ENCODE measurements around the gene MYH7. TPM values are rescaled to one million over a fixed set of nuclear protein-coding genes. Genes with fewer than 3 reads are reported as not detected.

The MYH7 gene
- polyA plus RNA-seq, 1 of the 3 experiments (the other 2 are of a cell fraction), result not detected

DNA sequence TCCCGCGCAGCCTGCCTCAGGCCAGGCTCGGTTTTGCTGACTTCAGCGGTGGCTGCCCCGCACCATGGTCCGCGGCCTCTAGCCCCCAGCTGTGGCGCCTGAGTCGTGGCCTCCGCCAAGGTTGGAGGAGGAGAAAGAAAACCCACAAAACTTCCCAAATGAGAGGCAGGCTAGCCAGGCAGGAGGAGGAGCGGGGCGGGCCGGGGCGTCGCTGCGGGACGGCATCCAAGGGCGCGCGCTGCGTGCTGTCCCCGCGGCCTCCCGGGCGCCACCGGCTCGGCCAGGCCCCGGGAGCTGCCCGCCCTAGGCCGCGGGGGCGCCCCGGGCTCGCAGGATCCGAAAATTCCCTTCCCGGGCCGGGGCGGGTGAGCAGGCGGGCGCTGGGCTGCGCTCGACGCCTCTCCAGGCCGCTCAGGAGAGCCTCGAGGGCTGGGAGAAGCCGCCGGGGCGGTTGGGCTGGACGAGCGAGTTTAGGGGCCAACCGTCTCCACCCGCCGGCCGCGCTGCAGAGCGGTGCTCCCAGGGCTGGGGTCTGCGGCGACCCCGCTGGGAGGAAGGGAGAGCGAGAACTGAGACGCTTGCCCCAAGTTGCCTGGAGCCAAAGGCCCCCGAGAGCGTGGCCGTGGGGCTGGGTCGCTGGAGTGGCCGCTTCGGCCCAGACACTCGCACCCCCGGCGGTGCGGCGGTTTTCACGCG lies 70.3 kb downstream of the MYH7 start, which contains the start of gene EFS:
Gene EFS, minus strand, starts transcription at position 137 of the 696 bp plus-strand sequence. CDS start 147 bp downstream, outside the sequence.
- Histone ChIP-seq H3K27me3 (ENCODE audit: insufficient read depth) (no peaks in the 10 kb centered on the region), H3K36me3 (replicated peaks in 1 of 2; ENCODE audit: control insufficient read depth in 1 of 2, insufficient read depth in 2 of 2, low read length in 1 of 2) (no peaks in the 10 kb centered on the region), H3K9me3 (no peaks in the 10 kb centered on the region), H3K4me2 (peak within 1 kb of the TSS; percentile 79), H3K4me3 (ENCODE audit: low read depth in 2 of 2, low read length in 1 of 2) (peak within 1 kb of the TSS; percentile 43 to 57), H3K9ac (peak within 1 kb of the TSS; percentile 66), H3K27ac (ENCODE audit: low read depth in 2 of 2, low read length in 1 of 2) (peak within 1 kb of the TSS in 1 of 2 experiments; percentile 92; a peak in 2 of 4 replicates), H3K4me1 (ENCODE audit: control insufficient read depth in 1 of 2, insufficient read depth in 2 of 2, low read depth in 1 of 2, low read length in 1 of 2) (peaks cover 0 to 16% of the 10 kb centered on the region in 2 experiments; a peak in 2 of 4 replicates), H2AFZ (ENCODE audit: low read depth) (peak within 1 kb of the TSS; percentile 78; the same call in 1 of the 2 replicates), H3K79me2 (ENCODE audit: insufficient read depth) (peaks cover 6% of the 10 kb centered on the region; the same call in 1 of the 2 replicates), H3F3A (replicated peaks; ENCODE audit: insufficient read depth) (no peaks in the 10 kb centered on the region), H4K20me1 (ENCODE audit: insufficient read depth) (no peaks in the 10 kb centered on the region), H3K9me2 (no peaks in the 10 kb centered on the region)
- TF ChIP-seq, protein P1, sequence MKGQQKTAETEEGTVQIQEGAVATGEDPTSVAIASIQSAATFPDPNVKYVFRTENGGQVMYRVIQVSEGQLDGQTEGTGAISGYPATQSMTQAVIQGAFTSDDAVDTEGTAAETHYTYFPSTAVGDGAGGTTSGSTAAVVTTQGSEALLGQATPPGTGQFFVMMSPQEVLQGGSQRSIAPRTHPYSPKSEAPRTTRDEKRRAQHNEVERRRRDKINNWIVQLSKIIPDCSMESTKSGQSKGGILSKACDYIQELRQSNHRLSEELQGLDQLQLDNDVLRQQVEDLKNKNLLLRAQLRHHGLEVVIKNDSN (IDR thresholded peaks at IDR 0.05; ENCODE audit: borderline replicate concordance, low read depth), result no peak
- TF ChIP-seq, protein P2, sequence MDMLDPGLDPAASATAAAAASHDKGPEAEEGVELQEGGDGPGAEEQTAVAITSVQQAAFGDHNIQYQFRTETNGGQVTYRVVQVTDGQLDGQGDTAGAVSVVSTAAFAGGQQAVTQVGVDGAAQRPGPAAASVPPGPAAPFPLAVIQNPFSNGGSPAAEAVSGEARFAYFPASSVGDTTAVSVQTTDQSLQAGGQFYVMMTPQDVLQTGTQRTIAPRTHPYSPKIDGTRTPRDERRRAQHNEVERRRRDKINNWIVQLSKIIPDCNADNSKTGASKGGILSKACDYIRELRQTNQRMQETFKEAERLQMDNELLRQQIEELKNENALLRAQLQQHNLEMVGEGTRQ (IDR thresholded peaks at IDR 0.05; ENCODE audit: borderline replicate concordance, low read depth, low read length), result no peak
- TF ChIP-seq TCF12 (IDR thresholded peaks at IDR 0.05) (no peak), NFIC (IDR thresholded peaks at IDR 0.05; ENCODE audit: borderline replicate concordance) (no peak), CHD2 (IDR thresholded peaks at IDR 0.05; ENCODE audit: low read length, partially characterized antibody) (no peak), SMC3 (IDR thresholded peaks at IDR 0.05; ENCODE audit: low read depth, low read length) (no peak), SIN3A (IDR thresholded peaks at IDR 0.05; ENCODE audit: borderline replicate concordance, low read depth, low read length) (no peak)
- TF ChIP-seq, protein P3, sequence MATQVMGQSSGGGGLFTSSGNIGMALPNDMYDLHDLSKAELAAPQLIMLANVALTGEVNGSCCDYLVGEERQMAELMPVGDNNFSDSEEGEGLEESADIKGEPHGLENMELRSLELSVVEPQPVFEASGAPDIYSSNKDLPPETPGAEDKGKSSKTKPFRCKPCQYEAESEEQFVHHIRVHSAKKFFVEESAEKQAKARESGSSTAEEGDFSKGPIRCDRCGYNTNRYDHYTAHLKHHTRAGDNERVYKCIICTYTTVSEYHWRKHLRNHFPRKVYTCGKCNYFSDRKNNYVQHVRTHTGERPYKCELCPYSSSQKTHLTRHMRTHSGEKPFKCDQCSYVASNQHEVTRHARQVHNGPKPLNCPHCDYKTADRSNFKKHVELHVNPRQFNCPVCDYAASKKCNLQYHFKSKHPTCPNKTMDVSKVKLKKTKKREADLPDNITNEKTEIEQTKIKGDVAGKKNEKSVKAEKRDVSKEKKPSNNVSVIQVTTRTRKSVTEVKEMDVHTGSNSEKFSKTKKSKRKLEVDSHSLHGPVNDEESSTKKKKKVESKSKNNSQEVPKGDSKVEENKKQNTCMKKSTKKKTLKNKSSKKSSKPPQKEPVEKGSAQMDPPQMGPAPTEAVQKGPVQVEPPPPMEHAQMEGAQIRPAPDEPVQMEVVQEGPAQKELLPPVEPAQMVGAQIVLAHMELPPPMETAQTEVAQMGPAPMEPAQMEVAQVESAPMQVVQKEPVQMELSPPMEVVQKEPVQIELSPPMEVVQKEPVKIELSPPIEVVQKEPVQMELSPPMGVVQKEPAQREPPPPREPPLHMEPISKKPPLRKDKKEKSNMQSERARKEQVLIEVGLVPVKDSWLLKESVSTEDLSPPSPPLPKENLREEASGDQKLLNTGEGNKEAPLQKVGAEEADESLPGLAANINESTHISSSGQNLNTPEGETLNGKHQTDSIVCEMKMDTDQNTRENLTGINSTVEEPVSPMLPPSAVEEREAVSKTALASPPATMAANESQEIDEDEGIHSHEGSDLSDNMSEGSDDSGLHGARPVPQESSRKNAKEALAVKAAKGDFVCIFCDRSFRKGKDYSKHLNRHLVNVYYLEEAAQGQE (IDR thresholded peaks at IDR 0.05; ENCODE audit: low read depth, low read length), result no peak
- ChIA-PET POLR2A (interaction anchor here (1.2 to 5.6 kb wide), 7 partner anchors 10 to 89 kb away, joined by 3 to 45 read pairs (median 7); partner anchors contain the start of genes PABPN1 and SLC22A17), CTCF (interaction anchor here (1.3 to 6.6 kb wide), 6 partner anchors 11 to 58 kb away, joined by 4 to 46 read pairs (median 5); partner anchors contain the start of genes BCL2L2 and SLC22A17)
- WGBS (ENCODE audit: low lambda C conversion rate), result 16% methylated on average over 25 of the region's 74 CpGs
- DNase-seq, result peak; percentile 67
